Measurements from ENCODE around the gene ERCC3. TPM values are rescaled to one million over a fixed set of nuclear protein-coding genes. Genes with fewer than 3 reads are reported as not detected.
"Not testable (repeated sequence)": the region's sequence is repeated elsewhere in the genome, so short reads cannot be mapped to it uniquely, and the experiment has no call there.

Gene ERCC3
- total RNA-seq, 1 experiment from 2014 or later: 42.1 TPM

GRCh38 chr2:127216095-127216494 is 77.8 kb downstream of the ERCC3 start:
- no peak for TF ChIP-seq CTCF (IDR thresholded peaks at IDR 0.05; ENCODE audit: unreplicated experiment)
- no peak overlapping the region for H3K27ac Mint-ChIP-seq (ENCODE audit: unreplicated experiment)
- peaks cover 12% of the 10 kb centered on the region for H3K4me1 Mint-ChIP-seq (ENCODE audit: low read depth, unreplicated experiment)
- CTCF ChIA-PET: no interaction called here
- no peaks in the 10 kb centered on the region for H3K9me3 Mint-ChIP-seq (ENCODE audit: low read depth, unreplicated experiment)
- no peak overlapping the region for H3K4me3 Mint-ChIP-seq (ENCODE audit: low read depth, unreplicated experiment)
- intact Hi-C loops (cut with micrococcal nuclease; ENCODE audit: unreplicated experiment): no loop called here
- peaks cover 61% of the 10 kb centered on the region for H3K27me3 Mint-ChIP-seq (ENCODE audit: unreplicated experiment)
- DNase-seq: no peak
- no TSS peak for BruUV-seq (replicated peaks)
- H3K36me3 Mint-ChIP-seq (ENCODE audit: insufficient read depth, unreplicated experiment): peaks cover 26% of the 10 kb centered on the region

GRCh38 chr2:127214201-127214600 is 79.7 kb downstream of the ERCC3 start:
- CTCF ChIA-PET; H3K9me3 Mint-ChIP-seq (ENCODE audit: low read depth, unreplicated experiment); intact Hi-C loops (cut with micrococcal nuclease; ENCODE audit: unreplicated experiment); H3K4me3 Mint-ChIP-seq (ENCODE audit: low read depth, unreplicated experiment); H3K27ac Mint-ChIP-seq (ENCODE audit: unreplicated experiment); BruUV-seq (replicated peaks); DNase-seq: not testable (repeated sequence)
- H3K27me3 Mint-ChIP-seq (ENCODE audit: unreplicated experiment): peaks cover 57% of the 10 kb centered on the region
- H3K4me1 Mint-ChIP-seq (ENCODE audit: low read depth, unreplicated experiment): peaks cover 12% of the 10 kb centered on the region
- peaks cover 15% of the 10 kb centered on the region for H3K36me3 Mint-ChIP-seq (ENCODE audit: insufficient read depth, unreplicated experiment)

GRCh38 chr2:127208313-127208712 is 85.6 kb downstream of the ERCC3 start:
- no TSS peak for BruUV-seq (replicated peaks)
- TF ChIP-seq CTCF (IDR thresholded peaks at IDR 0.05; ENCODE audit: unreplicated experiment): no peak
- no peaks in the 10 kb centered on the region for H3K4me1 Mint-ChIP-seq (ENCODE audit: low read depth, unreplicated experiment)
- DNase-seq: no peak
- no peaks in the 10 kb centered on the region for H3K9me3 Mint-ChIP-seq (ENCODE audit: low read depth, unreplicated experiment)
- intact Hi-C loops (cut with micrococcal nuclease; ENCODE audit: unreplicated experiment): no loop called here
- no peaks in the 10 kb centered on the region for H3K36me3 Mint-ChIP-seq (ENCODE audit: insufficient read depth, unreplicated experiment)
- H3K27me3 Mint-ChIP-seq (ENCODE audit: unreplicated experiment): peaks cover 48% of the 10 kb centered on the region
- H3K4me3 Mint-ChIP-seq (ENCODE audit: low read depth, unreplicated experiment): no peak overlapping the region
- CTCF ChIA-PET: no interaction called here
- H3K27ac Mint-ChIP-seq (ENCODE audit: unreplicated experiment): no peak overlapping the region

Other genes with a start within 250 kb of the ERCC3 start
- gene BIN1, start 187.0 kb downstream of the ERCC3 start, total RNA-seq (2022): 52.8 and 54.7 TPM in 2 replicates
- 0.07 TPM in 1 of 2 replicates, not detected in the other for gene CYP27C1, start 73.8 kb downstream of the ERCC3 start, total RNA-seq (2022)
- 60.4 and 60.9 TPM in 2 replicates for gene MAP3K2, start 93.8 kb upstream of the ERCC3 start, total RNA-seq (2022)
- 0.59 TPM in 1 of 2 replicates, not detected in the other for gene PROC, start 124.3 kb upstream of the ERCC3 start, total RNA-seq (2022)
- gene IWS1, start 232.3 kb upstream of the ERCC3 start, total RNA-seq (2022): 47.6 and 48.9 TPM in 2 replicates
- 0.05 and 0.39 TPM in 2 replicates for gene MYO7B, start 241.5 kb upstream of the ERCC3 start, total RNA-seq (2022)

Measured in Calu3 (cell line).